GM13976 (cell line): ENCODE results near the gene RASL10A.

Experiments
- DNase-seq: peaks from one replicate; pipeline ENCODE4 v3.0.0; 2012; ENCODE audit warnings: low spot score
- in situ Hi-C: fragments of 300-500 bp; cut with MboI; formaldehyde crosslinking; loops from one replicate; pipeline ENCODE4 v1.12.0; 2022; ENCODE audit warnings: low sequenced_read_pairs, mixed read lengths, inconsistent platforms; ENCODE audit not compliant: unreplicated experiment
- TF ChIP-seq, protein P1 (sequence below): IDR thresholded peaks from 2 replicates; pipeline ENCODE4 v1.5.1; 2012; ENCODE audit warnings: borderline replicate concordance, mild to moderate bottlenecking; ENCODE audit not compliant: insufficient read depth; ENCODE audit errors: extremely low read depth, missing control alignments, control extremely low read depth

Gene RASL10A

GRCh38 chr22:29339381-29340235 is 24.1 kb upstream of the RASL10A start:
- no peak for DNase-seq
- in situ Hi-C loops = no loop called here
- TF ChIP-seq, protein P1, sequence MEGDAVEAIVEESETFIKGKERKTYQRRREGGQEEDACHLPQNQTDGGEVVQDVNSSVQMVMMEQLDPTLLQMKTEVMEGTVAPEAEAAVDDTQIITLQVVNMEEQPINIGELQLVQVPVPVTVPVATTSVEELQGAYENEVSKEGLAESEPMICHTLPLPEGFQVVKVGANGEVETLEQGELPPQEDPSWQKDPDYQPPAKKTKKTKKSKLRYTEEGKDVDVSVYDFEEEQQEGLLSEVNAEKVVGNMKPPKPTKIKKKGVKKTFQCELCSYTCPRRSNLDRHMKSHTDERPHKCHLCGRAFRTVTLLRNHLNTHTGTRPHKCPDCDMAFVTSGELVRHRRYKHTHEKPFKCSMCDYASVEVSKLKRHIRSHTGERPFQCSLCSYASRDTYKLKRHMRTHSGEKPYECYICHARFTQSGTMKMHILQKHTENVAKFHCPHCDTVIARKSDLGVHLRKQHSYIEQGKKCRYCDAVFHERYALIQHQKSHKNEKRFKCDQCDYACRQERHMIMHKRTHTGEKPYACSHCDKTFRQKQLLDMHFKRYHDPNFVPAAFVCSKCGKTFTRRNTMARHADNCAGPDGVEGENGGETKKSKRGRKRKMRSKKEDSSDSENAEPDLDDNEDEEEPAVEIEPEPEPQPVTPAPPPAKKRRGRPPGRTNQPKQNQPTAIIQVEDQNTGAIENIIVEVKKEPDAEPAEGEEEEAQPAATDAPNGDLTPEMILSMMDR = no peak

GRCh38 chr22:29338398-29338797 is 22.9 kb upstream of the RASL10A start:
- TF ChIP-seq, protein P1 = no peak
- in situ Hi-C loops = no loop called here
- no peak for DNase-seq

GRCh38 chr22:29337631-29338284 is 22.3 kb upstream of the RASL10A start:
- TF ChIP-seq, protein P1 = no peak
- in situ Hi-C loops = no loop called here
- DNase-seq = no peak

DNA sequence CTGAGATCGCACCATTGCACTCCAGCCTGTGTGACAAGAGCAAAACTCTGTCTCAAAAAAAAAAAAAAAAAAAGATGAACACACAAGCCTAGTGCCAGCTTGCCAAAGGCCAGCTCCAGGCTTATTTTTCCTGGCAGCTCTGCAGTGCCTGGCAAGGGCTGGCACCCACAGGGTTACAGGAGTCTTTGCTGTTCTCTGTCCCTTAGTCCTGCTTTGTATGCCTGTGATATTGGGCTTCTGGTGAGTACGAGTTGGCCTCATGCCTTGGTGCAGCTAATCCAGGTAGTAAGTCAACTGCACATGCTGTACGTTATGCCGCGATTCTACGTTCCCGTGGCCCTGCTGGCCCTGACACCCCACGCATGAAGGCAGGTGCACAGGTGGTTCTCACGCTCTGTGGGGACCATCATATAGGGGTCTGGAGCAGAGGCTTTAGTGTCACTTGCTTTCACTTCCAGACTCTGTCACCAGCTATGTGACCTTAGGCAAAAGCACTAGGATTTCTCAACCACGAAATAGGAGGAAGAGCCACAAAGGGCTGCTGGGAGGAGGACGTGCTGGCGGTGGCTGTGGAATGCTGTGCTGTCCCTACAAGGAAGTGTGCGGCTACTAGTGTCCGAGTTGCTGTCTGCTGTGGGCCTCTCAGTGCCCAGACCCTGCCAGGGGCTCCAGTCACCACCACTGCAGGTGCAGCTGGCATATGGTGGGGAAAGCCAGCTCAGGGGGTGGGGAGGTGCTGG is 21.4 kb upstream of the RASL10A start:
- in situ Hi-C loops = no loop called here
- TF ChIP-seq, protein P1 = no peak
- no peak for DNase-seq

DNA sequence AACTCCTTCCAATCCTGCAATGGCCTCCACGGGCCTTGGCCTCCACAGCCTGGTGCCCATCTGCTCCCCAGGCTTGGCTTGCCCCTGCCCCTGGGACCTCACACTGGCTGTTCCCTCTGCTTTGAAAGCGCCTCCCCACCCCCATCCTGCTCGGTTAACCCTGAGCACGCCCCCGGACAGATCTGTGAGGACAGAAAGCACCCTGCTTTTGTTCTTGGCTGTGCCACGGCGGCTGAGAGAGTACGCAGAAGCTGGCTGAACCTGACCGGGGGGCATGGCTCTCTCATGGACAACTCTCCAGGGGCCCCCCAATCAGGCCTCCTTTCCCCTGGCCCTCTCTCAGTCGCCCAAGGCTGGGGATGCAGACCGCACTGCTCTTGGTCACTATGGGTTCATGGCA is 20.2 kb upstream of the RASL10A start:
- TF ChIP-seq, protein P1 = no peak
- in situ Hi-C loops = no loop called here
- DNase-seq = no peak

- in situ Hi-C loops = no loop called here
- DNase-seq = no peak
- TF ChIP-seq, protein P1 = no peak
These were observed 19.3 kb upstream of the RASL10A start for GRCh38 chr22:29334696-29335344.
